ENCODE measurements around the gene ACSM2B. TPM values are rescaled to one million over a fixed set of nuclear protein-coding genes. Genes with fewer than 3 reads are reported as not detected.
"Not testable (repeated sequence)": the region's sequence is repeated elsewhere in the genome, so short reads cannot be mapped to it uniquely, and the experiment has no call there.

Gene ACSM2B
- total and polyA plus RNA-seq, 8 donors, result 0.21 to 0.76 (median 0.53) TPM; not detected in 4

DNA sequence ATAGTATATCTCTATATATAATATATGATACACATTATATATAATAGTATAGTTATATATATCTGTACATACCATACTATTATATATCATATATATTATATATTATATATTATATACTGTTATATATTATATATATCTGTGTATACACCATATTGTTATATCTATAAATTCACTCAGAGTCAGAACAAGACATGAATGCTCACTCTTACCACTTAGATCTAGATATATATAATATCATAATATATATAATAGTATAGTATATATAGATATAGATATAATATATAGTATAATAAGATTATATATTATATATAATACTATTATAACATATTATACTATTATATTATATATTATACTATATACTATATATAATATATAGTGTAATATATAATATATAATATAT lies 9.3 kb downstream of the ACSM2B start:
- H3K27me3 ChIP-seq, result no peaks in the 10 kb centered on the region
- no peak for ATAC-seq
- H3K4me1 ChIP-seq, result no peaks in the 10 kb centered on the region
- H3K9me3 ChIP-seq, result no peaks in the 10 kb centered on the region
- no peak for TF ChIP-seq CTCF (IDR thresholded peaks at IDR 0.05)
- intact Hi-C loops (cut with DNase I), result no loop called here
- no peak overlapping the region for H3K4me3 ChIP-seq
- no peak overlapping the region for H3K27ac ChIP-seq
- no peak for DNase-seq
- FAIRE-seq, result no peak
- H3K36me3 ChIP-seq, result no peaks in the 10 kb centered on the region

GRCh38 chr16:20565334-20565733 lies 10.8 kb downstream of the ACSM2B start:
- ATAC-seq; H3K9me3 ChIP-seq; DNase-seq; H3K4me3 ChIP-seq; H3K27ac ChIP-seq; intact Hi-C loops (cut with DNase I); H3K27me3 ChIP-seq; FAIRE-seq; H3K4me1 ChIP-seq; H3K36me3 ChIP-seq: not testable (repeated sequence)
- WGBS, 2 donors, result 77 to 93% methylated on average over 2 of the region's 2 CpGs

DNA sequence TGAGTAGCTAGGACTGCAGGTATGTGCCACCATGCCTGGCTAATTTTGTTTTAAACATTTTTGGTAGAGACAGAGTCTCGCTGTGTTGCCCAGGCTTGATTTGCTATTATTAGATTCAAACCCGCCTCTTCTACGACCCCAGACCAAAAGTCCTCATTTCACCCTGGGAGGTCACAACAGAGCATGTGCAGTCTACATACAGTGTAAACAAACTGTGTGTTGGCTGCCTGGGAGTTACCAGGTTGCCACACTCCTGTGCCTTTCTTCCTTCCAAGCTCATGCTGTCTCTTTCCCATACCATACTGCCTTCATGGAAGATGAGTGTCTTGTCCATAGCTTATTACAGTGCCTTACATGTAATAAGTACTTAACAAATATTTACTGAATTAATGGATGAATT lies 11.9 kb downstream of the ACSM2B start:
- FAIRE-seq; ATAC-seq; H3K27ac ChIP-seq; H3K4me3 ChIP-seq; H3K9me3 ChIP-seq; DNase-seq; intact Hi-C loops (cut with DNase I); H3K4me1 ChIP-seq; H3K36me3 ChIP-seq; H3K27me3 ChIP-seq: not testable (repeated sequence)
- 72% methylated on average over 2 of the region's 3 CpGs; no CpG with 5 or more reads in 1 of the 2 donors for WGBS, 2 donors

GRCh38 chr16:20555628-20556027 lies 20.5 kb downstream of the ACSM2B start:
- H3K4me3 ChIP-seq; DNase-seq; H3K27me3 ChIP-seq; H3K36me3 ChIP-seq; FAIRE-seq; intact Hi-C loops (cut with DNase I); H3K9me3 ChIP-seq; H3K27ac ChIP-seq; ATAC-seq; H3K4me1 ChIP-seq: not testable (repeated sequence)
- WGBS, 2 donors, result 34 to 48% methylated on average over 2 of the region's 2 CpGs

DNA sequence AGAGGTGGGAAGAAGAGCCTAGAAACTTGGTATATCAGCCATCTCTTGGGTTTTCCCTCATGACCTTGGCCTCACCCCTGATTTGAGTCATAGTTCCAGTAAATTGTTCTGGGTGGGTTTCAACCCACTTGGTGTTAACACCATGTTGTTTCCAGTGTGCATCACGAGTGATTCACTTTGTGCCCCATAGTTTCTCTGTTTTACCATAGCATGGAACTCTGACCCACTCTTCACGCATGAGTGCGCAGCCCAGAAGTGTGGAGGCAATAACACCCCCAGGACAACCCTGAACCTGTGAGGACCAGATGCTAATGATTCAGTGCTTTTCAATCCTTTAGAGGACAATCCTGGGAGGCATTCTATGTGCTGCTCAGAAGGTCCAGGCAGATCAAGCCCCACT lies 21.5 kb downstream of the ACSM2B start:
- H3K27ac ChIP-seq; H3K4me3 ChIP-seq; H3K27me3 ChIP-seq; FAIRE-seq; DNase-seq; H3K9me3 ChIP-seq; H3K4me1 ChIP-seq; H3K36me3 ChIP-seq; intact Hi-C loops (cut with DNase I); ATAC-seq: not testable (repeated sequence)
- 79 to 87% methylated on average over 3 of the region's 3 CpGs for WGBS, 2 donors

GRCh38 chr16:20553493-20553892 lies 22.7 kb downstream of the ACSM2B start:
- H3K9me3 ChIP-seq; FAIRE-seq; H3K27ac ChIP-seq; intact Hi-C loops (cut with DNase I); H3K4me3 ChIP-seq; H3K27me3 ChIP-seq; H3K4me1 ChIP-seq; DNase-seq; H3K36me3 ChIP-seq: not testable (repeated sequence)
- WGBS, 2 donors, result 25 to 26% methylated on average over 3 of the region's 3 CpGs
- peak in 2 of 4 donors; percentile 60 to 76 for ATAC-seq

- H3K27ac ChIP-seq; H3K36me3 ChIP-seq; H3K4me1 ChIP-seq; H3K9me3 ChIP-seq; H3K4me3 ChIP-seq; H3K27me3 ChIP-seq; DNase-seq; FAIRE-seq; intact Hi-C loops (cut with DNase I); ATAC-seq: not testable (repeated sequence)
- WGBS, 2 donors, result 85 to 94% methylated on average over 1 of the region's 1 CpG
These were observed 29.2 kb downstream of the ACSM2B start for GRCh38 chr16:20546951-20547350.

DNA sequence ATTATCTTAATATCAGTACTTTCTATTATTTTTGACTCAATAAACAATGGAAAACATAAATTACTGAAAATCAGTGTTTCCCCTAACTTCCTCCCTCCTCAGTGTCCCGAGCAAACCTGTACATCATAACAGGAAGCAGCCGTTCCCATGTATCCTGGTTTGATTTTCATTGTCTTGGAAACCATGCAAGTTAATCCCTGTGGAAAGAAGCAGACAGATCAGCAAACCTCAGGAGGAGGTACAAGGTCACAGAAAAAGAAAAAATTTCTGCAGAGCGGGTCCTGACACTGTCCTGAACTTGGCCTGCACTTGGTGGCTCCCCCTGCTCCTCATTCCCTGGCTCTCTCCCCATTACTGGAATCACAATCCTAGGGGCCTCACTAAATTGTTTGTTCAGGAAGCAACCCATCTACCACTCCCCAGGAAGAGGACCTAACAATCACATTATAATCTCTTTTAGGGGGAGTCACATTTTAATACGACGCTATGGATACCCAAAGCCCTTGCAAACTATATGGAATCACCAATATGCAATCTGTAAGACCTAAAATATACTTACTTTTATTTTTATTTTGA lies 29.8 kb downstream of the ACSM2B start:
- H3K4me3 ChIP-seq; H3K27me3 ChIP-seq; DNase-seq; H3K9me3 ChIP-seq; H3K27ac ChIP-seq; FAIRE-seq; H3K36me3 ChIP-seq; intact Hi-C loops (cut with DNase I); ATAC-seq; H3K4me1 ChIP-seq: not testable (repeated sequence)
- 64 to 70% methylated on average over 5 of the region's 5 CpGs for WGBS, 2 donors

- ATAC-seq; H3K4me1 ChIP-seq; FAIRE-seq; intact Hi-C loops (cut with DNase I); DNase-seq; H3K36me3 ChIP-seq; H3K27ac ChIP-seq; H3K9me3 ChIP-seq; H3K27me3 ChIP-seq; H3K4me3 ChIP-seq: not testable (repeated sequence)
- WGBS, 2 donors, result 58 to 65% methylated on average over 5 of the region's 5 CpGs
These were observed 35.4 kb downstream of the ACSM2B start for GRCh38 chr16:20540603-20541316.
